Measurements from ENCODE around the gene GSDME. TPM values are rescaled to one million over a fixed set of nuclear protein-coding genes. Genes with fewer than 3 reads are reported as not detected.

Gene GSDME
- total and polyA plus RNA-seq, 4 donors: 3.2 to 4.0 (median 3.7) TPM

DNA sequence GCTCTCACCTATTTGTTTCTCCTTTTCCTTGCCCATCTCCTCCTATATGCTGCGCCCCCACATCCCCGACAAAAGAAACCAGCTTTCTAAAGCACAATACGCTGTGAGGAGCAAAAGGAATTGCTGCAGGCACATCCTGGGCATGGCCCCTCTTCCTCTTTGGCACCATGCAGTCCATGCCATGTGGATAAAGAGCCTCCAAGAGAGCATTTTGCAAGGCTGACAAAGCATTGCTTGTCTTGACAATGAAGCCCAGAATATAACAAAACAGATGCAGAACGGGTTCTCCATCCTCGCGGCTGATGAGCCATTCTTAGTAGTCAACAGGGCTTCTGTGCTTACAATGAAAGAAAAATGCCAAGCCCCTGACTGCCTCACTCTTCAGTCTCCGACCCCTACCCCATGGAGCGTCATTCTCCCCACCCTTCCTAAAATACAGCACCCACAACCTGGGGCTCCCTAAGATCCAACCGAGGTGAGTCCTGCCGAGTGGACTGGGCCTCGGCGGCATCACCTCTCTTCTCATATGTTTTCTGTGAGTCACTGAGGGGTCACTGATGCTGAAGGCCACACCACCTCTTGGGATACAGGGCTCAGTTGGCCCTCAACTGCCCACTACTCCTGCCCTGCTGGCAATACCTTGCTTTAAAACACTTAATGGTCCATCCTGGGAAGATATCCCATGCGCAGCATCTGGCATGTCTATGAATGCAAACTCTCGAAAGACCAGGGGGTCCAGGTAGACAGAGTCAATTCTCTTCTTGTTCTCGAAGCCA lies 47.5 kb downstream of the GSDME start:
- Histone ChIP-seq H3K4me1 (ENCODE audit: control insufficient read depth in 4 of 4, insufficient read depth in 4 of 4, low read length in 3 of 4) (no peaks in the 10 kb centered on the region), H3K9ac (ENCODE audit: low read depth in 1 of 2, low read length in 2 of 2) (no peak overlapping the region), H3K36me3 (ENCODE audit: control insufficient read depth in 4 of 4, insufficient read depth in 3 of 4, low read depth in 1 of 4, low read length in 3 of 4) (no peaks in the 10 kb centered on the region), H3K9me3 (ENCODE audit: control insufficient read depth in 4 of 4, low read length in 3 of 4) (no peaks in the 10 kb centered on the region), H3K4me3 (ENCODE audit: low read depth in 1 of 3, low read length in 3 of 3) (no peak overlapping the region), H3K27ac (ENCODE audit: low read depth in 1 of 2, low read length in 2 of 2) (no peak overlapping the region), H3K27me3 (ENCODE audit: control insufficient read depth in 4 of 4, insufficient read depth in 4 of 4, low read length in 3 of 4) (no peaks in the 10 kb centered on the region)
- DNase-seq (ENCODE audit: low spot score): no peak
- WGBS: 96% methylated on average over 15 of the region's 15 CpGs
- TF ChIP-seq, protein P1, sequence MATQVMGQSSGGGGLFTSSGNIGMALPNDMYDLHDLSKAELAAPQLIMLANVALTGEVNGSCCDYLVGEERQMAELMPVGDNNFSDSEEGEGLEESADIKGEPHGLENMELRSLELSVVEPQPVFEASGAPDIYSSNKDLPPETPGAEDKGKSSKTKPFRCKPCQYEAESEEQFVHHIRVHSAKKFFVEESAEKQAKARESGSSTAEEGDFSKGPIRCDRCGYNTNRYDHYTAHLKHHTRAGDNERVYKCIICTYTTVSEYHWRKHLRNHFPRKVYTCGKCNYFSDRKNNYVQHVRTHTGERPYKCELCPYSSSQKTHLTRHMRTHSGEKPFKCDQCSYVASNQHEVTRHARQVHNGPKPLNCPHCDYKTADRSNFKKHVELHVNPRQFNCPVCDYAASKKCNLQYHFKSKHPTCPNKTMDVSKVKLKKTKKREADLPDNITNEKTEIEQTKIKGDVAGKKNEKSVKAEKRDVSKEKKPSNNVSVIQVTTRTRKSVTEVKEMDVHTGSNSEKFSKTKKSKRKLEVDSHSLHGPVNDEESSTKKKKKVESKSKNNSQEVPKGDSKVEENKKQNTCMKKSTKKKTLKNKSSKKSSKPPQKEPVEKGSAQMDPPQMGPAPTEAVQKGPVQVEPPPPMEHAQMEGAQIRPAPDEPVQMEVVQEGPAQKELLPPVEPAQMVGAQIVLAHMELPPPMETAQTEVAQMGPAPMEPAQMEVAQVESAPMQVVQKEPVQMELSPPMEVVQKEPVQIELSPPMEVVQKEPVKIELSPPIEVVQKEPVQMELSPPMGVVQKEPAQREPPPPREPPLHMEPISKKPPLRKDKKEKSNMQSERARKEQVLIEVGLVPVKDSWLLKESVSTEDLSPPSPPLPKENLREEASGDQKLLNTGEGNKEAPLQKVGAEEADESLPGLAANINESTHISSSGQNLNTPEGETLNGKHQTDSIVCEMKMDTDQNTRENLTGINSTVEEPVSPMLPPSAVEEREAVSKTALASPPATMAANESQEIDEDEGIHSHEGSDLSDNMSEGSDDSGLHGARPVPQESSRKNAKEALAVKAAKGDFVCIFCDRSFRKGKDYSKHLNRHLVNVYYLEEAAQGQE (IDR thresholded peaks at IDR 0.05): no peak
- TF ChIP-seq, protein P2, sequence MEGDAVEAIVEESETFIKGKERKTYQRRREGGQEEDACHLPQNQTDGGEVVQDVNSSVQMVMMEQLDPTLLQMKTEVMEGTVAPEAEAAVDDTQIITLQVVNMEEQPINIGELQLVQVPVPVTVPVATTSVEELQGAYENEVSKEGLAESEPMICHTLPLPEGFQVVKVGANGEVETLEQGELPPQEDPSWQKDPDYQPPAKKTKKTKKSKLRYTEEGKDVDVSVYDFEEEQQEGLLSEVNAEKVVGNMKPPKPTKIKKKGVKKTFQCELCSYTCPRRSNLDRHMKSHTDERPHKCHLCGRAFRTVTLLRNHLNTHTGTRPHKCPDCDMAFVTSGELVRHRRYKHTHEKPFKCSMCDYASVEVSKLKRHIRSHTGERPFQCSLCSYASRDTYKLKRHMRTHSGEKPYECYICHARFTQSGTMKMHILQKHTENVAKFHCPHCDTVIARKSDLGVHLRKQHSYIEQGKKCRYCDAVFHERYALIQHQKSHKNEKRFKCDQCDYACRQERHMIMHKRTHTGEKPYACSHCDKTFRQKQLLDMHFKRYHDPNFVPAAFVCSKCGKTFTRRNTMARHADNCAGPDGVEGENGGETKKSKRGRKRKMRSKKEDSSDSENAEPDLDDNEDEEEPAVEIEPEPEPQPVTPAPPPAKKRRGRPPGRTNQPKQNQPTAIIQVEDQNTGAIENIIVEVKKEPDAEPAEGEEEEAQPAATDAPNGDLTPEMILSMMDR (IDR thresholded peaks at IDR 0.05; ENCODE audit: low read depth, low read length, missing input control): no peak
- TF ChIP-seq TAF1 (conservative IDR thresholded peaks at IDR 0.05) (no peak), EGR1 (IDR thresholded peaks at IDR 0.05; ENCODE audit: low read depth in 2 of 2) (no peak), RAD21 (IDR thresholded peaks at IDR 0.05) (no peak), NR2F2 (IDR thresholded peaks at IDR 0.05) (no peak), HNF4G (IDR thresholded peaks at IDR 0.05) (no peak), FOXA2 (IDR thresholded peaks at IDR 0.05) (no peak), YY1 (IDR thresholded peaks at IDR 0.05) (no peak), SP1 (IDR thresholded peaks at IDR 0.05) (no peak), JUND (IDR thresholded peaks at IDR 0.05) (no peak)
- TF ChIP-seq, protein P3, sequence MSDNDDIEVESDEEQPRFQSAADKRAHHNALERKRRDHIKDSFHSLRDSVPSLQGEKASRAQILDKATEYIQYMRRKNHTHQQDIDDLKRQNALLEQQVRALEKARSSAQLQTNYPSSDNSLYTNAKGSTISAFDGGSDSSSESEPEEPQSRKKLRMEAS (IDR thresholded peaks at IDR 0.05): no peak
- TF ChIP-seq, protein P4, sequence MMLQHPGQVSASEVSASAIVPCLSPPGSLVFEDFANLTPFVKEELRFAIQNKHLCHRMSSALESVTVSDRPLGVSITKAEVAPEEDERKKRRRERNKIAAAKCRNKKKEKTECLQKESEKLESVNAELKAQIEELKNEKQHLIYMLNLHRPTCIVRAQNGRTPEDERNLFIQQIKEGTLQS (IDR thresholded peaks at IDR 0.05): no peak

DNA sequence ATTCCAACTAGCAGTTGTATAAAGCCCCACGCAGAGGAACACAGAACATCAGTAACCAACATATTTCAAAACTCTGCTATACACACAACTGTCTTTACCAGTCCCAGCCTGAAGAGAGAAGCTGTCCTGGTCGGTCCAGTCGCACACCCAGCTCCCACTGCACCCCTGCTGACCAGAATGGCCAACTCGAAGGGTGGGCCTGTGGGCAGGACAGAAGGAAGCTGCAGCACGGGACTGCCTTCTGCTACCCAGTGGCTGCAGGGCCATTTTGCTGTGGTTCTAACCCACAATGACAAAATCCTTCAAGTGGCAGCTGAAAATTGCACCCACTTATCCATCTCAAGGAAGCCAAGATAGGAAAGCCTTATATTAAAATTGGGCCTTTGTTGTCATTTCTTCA lies 48.2 kb downstream of the GSDME start:
- H3K36me3 ChIP-seq (ENCODE audit: control insufficient read depth in 4 of 4, insufficient read depth in 3 of 4, low read depth in 1 of 4, low read length in 3 of 4): no peaks in the 10 kb centered on the region
- no peak overlapping the region for H3K27ac ChIP-seq (ENCODE audit: low read depth in 1 of 2, low read length in 2 of 2)
- H3K27me3 ChIP-seq (ENCODE audit: control insufficient read depth in 4 of 4, insufficient read depth in 4 of 4, low read length in 3 of 4): no peaks in the 10 kb centered on the region
- H3K9me3 ChIP-seq (ENCODE audit: control insufficient read depth in 4 of 4, low read length in 3 of 4): no peaks in the 10 kb centered on the region
- no peak overlapping the region for H3K9ac ChIP-seq (ENCODE audit: low read depth in 1 of 2, low read length in 2 of 2)
- no peak for DNase-seq (ENCODE audit: low spot score)
- no peaks in the 10 kb centered on the region for H3K4me1 ChIP-seq (ENCODE audit: control insufficient read depth in 4 of 4, insufficient read depth in 4 of 4, low read length in 3 of 4)
- TF ChIP-seq, protein P2 (IDR thresholded peaks at IDR 0.05; ENCODE audit: low read depth, low read length, missing input control): no peak
- no peak for TF ChIP-seq HNF4G (IDR thresholded peaks at IDR 0.05)
- no peak overlapping the region for H3K4me3 ChIP-seq (ENCODE audit: low read depth in 1 of 3, low read length in 3 of 3)
- 98% methylated on average over 5 of the region's 5 CpGs for WGBS

Measured in liver (tissue), 9 donors.